ENCODE results near the gene GDA. TPM values are rescaled to one million over a fixed set of nuclear protein-coding genes. Genes with fewer than 3 reads are reported as not detected.

Gene GDA
- total RNA-seq, 1 donor from 2014 or later, result 1.2 TPM

- no peak for TF ChIP-seq CTCF (conservative IDR thresholded peaks at IDR 0.05; ENCODE audit: low read depth, low read length)
- no peak for DNase-seq (ENCODE audit: low read depth)
- no peak overlapping the region for H3K4me3 ChIP-seq (ENCODE audit: low read depth, low read length)
These were observed 149.9 kb downstream of the GDA start for GRCh38 chr9:72299017-72299603.

GRCh38 chr9:72300873-72301272 is 151.6 kb downstream of the GDA start:
- H3K4me3 ChIP-seq (ENCODE audit: low read depth, low read length), result no peak overlapping the region
- DNase-seq (ENCODE audit: low read depth), result no peak
- no peak for TF ChIP-seq CTCF (conservative IDR thresholded peaks at IDR 0.05; ENCODE audit: low read depth, low read length)

Other genes starting within 250 kb of the GDA start
- gene ABHD17B, start 238.2 kb upstream of the GDA start, total RNA-seq, result 16.9 and 23.4 TPM in 2 replicates
- gene C9orf85, start 237.8 kb upstream of the GDA start, total RNA-seq, result 9.8 and 12.9 TPM in 2 replicates
- gene C9orf57, start 88.8 kb upstream of the GDA start, total RNA-seq, result not detected in 2 replicates
- 78.6 and 105 TPM in 2 replicates for gene ZFAND5, start 215.8 kb downstream of the GDA start, total RNA-seq